Measurements from ENCODE around the gene SLU7.

DNA sequence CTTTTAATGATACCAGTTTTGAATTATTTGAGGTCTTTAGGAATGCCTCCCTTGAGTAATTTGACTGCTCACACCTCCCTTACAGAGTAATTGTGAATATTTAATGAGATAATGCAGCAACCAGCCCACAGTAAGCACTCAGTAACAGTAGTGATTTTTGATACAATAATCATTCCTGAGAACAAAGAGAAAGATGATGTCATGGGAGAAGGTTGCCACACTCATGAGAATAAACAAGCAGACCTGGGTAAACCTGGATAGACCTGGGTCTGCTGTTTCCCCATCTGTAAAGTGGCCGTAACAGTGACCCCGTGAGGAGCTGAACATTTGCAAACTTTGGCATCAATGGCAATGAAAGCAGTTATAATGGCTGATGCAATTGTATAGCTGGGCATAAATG is 52.7 kb downstream of the SLU7 start:
- TF ChIP-seq, protein P1, sequence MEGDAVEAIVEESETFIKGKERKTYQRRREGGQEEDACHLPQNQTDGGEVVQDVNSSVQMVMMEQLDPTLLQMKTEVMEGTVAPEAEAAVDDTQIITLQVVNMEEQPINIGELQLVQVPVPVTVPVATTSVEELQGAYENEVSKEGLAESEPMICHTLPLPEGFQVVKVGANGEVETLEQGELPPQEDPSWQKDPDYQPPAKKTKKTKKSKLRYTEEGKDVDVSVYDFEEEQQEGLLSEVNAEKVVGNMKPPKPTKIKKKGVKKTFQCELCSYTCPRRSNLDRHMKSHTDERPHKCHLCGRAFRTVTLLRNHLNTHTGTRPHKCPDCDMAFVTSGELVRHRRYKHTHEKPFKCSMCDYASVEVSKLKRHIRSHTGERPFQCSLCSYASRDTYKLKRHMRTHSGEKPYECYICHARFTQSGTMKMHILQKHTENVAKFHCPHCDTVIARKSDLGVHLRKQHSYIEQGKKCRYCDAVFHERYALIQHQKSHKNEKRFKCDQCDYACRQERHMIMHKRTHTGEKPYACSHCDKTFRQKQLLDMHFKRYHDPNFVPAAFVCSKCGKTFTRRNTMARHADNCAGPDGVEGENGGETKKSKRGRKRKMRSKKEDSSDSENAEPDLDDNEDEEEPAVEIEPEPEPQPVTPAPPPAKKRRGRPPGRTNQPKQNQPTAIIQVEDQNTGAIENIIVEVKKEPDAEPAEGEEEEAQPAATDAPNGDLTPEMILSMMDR (IDR thresholded peaks at IDR 0.05; ENCODE audit: insufficient read depth, low read length): no peak
- TF ChIP-seq, protein P2, sequence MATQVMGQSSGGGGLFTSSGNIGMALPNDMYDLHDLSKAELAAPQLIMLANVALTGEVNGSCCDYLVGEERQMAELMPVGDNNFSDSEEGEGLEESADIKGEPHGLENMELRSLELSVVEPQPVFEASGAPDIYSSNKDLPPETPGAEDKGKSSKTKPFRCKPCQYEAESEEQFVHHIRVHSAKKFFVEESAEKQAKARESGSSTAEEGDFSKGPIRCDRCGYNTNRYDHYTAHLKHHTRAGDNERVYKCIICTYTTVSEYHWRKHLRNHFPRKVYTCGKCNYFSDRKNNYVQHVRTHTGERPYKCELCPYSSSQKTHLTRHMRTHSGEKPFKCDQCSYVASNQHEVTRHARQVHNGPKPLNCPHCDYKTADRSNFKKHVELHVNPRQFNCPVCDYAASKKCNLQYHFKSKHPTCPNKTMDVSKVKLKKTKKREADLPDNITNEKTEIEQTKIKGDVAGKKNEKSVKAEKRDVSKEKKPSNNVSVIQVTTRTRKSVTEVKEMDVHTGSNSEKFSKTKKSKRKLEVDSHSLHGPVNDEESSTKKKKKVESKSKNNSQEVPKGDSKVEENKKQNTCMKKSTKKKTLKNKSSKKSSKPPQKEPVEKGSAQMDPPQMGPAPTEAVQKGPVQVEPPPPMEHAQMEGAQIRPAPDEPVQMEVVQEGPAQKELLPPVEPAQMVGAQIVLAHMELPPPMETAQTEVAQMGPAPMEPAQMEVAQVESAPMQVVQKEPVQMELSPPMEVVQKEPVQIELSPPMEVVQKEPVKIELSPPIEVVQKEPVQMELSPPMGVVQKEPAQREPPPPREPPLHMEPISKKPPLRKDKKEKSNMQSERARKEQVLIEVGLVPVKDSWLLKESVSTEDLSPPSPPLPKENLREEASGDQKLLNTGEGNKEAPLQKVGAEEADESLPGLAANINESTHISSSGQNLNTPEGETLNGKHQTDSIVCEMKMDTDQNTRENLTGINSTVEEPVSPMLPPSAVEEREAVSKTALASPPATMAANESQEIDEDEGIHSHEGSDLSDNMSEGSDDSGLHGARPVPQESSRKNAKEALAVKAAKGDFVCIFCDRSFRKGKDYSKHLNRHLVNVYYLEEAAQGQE (IDR thresholded peaks at IDR 0.05; ENCODE audit: insufficient replicate concordance, low read depth): no peak
- TF ChIP-seq POLR2AphosphoS5 (IDR thresholded peaks at IDR 0.05; ENCODE audit: low read depth): no peak
